ENCODE measurements around the gene SHANK3.

Gene SHANK3

DNA sequence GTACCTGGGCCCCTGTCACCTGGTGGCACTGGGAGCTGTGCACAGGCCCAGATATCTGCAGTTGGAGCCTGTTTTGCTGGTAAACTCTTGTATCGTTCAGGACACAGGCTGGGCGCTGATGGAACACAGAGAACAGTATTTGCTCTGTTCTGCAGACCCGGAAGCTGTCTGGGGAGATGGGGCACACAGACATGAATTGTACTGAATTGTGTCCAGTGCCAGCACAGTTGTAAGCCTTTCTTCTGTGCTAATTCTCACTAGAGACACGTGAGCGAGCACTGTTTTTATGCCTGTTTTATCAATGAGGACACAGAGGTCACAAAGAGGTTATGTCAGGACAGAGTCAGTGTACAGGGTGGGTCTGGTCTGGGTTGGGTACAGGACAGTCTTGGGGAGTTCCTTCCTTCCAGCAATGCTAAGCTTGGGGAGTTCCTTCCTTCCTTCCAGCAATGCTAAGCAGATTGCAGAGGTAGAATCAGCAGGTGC lies 41.0 kb downstream of the SHANK3 start:
- DNase-seq (ENCODE audit: low spot score), result no peak

DNA sequence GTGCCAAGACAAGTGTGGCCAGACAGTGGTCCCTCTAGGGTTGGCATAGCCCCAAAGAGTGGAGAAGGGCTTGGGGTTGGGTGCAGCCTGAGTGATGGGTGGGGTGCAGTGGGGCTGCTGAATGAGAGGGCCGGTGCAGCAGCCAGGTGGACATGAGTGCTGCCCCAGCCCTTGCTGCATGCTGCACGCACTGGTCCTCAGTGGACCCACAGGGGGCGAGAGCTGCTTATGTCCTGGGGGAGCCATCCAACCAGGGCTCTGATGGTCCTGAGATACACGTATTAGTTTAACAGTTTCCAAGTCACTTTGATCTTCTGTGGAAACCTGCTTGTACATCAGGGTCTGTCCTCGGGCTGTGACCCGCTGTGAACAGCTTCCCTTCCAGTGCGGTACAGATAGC lies 41.5 kb downstream of the SHANK3 start:
- no peak for DNase-seq (ENCODE audit: low spot score)

DNA sequence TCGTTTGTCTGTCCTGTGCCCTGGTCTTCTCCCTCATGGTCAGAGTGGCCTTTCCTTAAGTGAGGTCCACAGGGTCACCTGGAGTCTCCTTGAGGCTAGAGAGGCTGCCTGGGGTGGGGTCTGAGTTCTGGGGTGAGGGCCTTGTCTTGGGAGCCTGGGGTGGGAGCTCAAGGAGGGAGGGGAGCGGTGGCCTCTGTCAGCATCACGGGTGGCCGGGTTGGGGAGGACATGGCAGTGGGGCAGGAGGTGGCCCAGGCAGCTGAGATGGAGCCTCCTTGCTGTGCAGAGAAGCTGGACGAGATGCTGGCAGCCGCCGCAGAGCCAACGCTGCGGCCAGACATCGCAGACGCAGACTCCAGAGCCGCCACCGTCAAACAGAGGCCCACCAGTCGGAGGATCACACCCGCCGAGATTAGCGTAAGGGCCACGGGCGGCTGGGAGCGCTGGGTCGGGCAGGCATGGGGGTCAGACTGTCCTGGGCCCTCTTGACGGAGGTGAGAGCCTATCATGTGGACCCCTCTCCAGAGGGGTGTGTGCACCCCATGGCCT lies 42.1 kb downstream of the SHANK3 start:
- DNase-seq (ENCODE audit: low spot score), result no peak

DNA sequence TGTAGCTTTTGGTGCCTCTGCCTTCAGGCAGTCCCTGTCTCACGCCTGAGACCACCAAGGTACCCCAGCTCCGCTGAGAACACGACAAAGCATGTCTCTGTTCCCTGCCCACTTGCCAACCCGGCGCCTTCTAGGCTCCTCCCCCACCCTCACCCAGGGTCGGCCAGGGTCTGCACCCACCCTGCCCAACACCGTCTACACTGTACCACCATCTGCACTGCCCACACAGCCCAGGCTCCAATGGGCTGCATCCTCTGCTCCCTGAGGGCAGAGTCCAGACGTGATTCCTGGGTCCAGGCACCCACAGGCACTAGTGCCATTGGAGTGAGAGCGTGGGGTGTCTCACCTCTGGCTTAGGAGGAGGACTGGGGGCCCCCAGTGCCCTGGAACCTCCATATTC lies 42.6 kb downstream of the SHANK3 start:
- DNase-seq (ENCODE audit: low spot score), result no peak

DNA sequence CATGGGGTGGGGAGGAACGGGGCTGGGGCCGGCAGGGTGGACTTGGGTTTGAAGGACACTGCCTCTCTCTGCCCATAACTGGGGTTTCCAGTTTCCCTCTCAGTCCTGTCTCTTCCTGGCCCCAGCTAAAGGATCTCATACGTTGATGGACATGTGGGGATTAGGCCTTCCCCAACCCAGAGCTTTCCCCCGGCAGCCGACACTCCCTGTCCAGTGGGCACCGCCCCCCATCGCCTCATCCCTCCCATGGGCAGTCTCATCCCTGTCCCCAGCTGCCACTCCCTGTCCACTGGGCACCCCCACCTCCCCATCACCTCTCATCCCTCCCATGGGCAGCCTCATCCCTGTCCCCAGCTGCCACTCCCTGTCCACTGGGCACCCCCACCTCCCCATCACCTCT lies 43.2 kb downstream of the SHANK3 start:
- no peak for DNase-seq (ENCODE audit: low spot score)

DNA sequence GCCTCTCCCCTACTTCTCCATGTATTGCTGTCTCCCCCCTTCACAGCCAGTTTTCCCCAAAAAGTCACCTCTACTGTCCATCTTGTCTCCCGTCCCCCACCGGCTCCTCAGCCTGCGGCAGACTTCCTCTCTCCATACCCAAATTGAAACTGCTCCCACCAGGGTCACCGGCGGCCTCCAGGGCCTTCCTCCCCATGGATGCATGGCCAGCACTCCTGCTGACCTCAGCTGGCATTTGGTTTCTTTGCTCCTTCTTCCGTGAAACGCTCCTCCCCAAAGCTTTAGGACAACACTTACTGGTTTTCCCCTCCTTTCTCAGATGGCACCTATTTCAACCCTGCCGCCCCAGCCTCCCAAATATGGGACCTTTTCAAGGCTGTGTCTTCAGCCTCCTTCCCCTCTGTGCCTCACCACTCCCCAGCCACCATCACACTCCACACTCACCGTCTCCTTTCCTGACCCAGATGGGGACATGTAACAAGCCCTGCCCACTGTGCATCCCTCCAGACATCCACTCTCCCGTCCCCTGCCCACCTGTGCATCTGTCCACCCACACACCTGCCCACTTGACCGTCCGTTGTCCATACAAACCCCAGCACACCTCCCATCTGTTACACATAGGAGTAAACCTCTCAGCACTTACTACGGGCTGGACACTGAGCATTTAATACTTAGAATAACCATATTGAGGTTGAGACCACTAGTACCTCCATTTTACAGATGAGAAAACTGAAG lies 43.8 kb downstream of the SHANK3 start:
- no peak for DNase-seq (ENCODE audit: low spot score)

DNA sequence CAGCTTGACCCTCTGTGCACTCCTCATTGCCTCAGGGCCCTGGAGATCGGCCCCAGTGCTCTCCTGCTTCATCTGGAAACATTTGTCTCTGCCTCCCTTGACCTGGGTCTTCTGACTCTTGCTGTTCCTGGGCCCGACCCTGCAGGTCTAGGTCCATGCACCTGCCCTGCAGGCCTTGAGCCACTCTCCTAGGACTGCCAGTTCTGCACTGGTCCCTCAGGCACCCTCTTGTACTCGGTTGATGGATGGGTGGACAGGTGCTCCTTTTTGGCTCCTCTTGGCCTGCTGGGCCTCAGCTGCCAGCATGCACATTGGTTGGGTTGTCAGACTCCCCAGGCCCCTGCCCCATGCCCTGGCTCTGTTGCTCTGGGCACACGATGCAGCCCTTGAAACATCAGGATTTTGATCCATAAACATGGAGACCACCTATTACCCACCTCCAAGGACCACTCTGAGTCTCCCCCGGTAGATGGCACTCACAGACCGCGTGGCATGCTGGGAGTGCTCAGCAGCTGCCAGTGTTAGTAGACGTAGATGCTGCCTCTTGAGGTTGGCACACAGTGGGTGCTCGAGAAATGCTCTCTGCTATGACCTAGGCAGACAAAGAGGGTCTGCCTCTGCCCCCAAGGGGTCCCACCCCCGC lies 45.2 kb downstream of the SHANK3 start:
- DNase-seq (ENCODE audit: low spot score), result no peak

DNA sequence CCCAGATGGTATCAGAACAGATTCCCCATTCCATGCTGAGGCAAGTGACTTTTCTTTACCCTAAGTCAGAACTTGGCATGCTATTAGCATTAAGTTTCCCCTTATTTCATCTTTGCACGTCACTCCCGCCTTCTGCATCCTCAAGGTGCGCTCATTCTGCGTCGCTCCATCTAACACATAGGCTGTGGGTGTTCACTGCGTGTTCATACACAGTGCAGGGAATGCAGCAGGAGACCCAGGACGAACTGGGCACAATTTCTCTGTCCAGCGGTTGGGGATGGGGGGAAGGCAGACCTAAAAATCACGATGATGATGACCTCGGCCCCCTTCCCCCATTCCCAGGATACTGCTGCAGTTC lies 45.7 kb downstream of the SHANK3 start:
- DNase-seq (ENCODE audit: low spot score), result no peak

DNA sequence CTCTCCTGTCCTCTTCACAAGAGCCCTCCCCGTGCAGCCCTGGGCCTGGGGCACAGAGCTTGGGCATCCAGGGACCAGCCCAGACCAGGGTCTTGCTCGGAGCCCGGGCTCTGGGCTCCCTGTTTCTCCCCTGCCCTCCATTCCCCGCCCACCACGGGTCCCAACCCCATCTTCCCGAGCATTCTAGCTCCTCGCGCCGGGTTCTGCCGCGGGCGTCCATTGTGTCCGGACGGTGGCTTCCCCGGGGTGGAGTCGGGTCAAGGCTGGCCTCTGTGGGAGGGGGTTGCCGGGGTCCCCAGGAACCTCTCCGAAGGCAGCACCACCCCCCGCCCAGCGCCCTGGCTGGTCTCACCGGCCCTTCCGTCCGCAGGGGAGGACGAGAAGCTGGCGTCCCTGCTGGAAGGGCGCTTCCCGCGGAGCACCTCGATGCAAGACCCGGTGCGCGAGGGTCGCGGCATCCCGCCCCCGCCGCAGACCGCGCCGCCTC lies 47.2 kb downstream of the SHANK3 start:
- DNase-seq (ENCODE audit: low spot score), result no peak

DNA sequence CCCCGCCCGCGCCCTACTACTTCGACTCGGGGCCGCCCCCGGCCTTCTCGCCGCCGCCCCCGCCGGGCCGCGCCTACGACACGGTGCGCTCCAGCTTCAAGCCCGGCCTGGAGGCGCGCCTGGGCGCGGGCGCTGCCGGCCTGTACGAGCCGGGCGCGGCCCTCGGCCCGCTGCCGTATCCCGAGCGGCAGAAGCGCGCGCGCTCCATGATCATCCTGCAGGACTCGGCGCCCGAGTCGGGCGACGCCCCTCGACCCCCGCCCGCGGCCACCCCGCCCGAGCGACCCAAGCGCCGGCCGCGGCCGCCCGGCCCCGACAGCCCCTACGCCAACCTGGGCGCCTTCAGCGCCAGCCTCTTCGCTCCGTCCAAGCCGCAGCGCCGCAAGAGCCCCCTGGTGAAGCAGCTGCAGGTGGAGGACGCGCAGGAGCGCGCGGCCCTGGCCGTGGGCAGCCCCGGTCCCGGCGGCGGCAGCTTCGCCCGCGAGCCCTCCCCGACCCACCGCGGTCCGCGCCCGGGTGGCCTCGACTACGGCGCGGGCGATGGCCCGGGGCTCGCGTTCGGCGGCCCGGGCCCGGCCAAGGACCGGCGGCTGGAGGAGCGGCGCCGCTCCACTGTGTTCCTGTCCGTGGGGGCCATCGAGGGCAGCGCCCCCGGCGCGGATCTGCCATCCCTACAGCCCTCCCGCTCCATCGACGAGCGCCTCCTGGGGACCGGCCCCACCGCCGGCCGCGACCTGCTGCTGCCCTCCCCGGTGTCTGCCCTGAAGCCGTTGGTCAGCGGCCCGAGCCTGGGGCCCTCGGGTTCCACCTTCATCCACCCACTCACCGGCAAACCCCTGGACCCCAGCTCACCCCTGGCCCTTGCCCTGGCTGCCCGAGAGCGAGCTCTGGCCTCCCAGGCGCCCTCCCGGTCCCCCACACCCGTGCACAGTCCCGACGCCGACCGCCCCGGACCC lies 48.0 kb downstream of the SHANK3 start:
- DNase-seq (ENCODE audit: low spot score), result no peak

DNA sequence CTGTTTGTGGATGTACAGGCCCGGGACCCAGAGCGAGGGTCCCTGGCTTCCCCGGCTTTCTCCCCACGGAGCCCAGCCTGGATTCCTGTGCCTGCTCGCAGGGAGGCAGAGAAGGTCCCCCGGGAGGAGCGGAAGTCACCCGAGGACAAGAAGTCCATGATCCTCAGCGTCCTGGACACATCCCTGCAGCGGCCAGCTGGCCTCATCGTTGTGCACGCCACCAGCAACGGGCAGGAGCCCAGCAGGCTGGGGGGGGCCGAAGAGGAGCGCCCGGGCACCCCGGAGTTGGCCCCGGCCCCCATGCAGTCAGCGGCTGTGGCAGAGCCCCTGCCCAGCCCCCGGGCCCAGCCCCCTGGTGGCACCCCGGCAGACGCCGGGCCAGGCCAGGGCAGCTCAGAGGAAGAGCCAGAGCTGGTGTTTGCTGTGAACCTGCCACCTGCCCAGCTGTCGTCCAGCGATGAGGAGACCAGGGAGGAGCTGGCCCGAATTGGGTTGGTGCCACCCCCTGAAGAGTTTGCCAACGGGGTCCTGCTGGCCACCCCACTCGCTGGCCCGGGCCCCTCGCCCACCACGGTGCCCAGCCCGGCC lies 48.7 kb downstream of the SHANK3 start:
- DNase-seq (ENCODE audit: low spot score), result no peak

DNA sequence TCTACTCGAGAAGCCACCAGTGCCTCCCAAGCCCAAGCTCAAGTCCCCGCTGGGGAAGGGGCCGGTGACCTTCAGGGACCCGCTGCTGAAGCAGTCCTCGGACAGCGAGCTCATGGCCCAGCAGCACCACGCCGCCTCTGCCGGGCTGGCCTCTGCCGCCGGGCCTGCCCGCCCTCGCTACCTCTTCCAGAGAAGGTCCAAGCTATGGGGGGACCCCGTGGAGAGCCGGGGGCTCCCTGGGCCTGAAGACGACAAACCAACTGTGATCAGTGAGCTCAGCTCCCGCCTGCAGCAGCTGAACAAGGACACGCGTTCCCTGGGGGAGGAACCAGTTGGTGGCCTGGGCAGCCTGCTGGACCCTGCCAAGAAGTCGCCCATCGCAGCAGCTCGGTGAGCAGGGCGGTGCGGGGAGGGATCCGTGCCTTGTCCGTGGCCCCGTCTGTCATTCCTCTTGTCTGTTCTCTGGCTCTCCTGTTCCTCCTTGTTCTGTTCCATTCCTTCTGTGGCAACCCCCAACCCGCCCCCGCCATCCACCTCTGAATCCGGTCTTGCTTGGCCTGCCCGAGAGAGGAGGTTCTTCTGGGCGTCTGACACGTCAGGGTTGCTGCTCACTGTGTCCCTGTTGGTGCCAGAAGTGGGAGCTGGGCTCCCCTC lies 49.6 kb downstream of the SHANK3 start:
- DNase-seq (ENCODE audit: low spot score), result no peak

All from hematopoietic multipotent progenitor cell treated with erythropoietin and hydrocortisone succinate and interleukin-3 and kit ligand, for 15 days (in vitro differentiated cells).